Measurements from ENCODE around the gene C6orf120.

DNA sequence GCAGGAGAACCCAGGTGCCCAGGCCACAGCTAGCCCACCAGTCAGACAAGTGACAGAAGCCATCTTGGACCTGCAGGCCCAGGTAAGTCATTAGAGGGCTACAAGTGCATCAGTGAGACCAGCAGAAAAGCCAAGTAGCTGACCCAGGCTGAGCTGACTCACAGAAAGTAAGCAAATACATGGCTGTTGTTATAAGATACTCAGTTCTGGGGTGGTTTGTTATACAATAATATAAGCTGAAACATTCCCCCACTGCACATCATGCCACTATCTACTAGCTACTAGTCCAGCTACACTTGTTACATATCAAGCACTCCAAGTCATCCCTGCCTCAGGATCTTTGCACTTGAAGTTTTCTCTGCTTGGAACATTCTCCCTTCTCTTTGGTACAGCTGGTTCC is 39.4 kb downstream of the C6orf120 start:
- TF ChIP-seq, protein P1, sequence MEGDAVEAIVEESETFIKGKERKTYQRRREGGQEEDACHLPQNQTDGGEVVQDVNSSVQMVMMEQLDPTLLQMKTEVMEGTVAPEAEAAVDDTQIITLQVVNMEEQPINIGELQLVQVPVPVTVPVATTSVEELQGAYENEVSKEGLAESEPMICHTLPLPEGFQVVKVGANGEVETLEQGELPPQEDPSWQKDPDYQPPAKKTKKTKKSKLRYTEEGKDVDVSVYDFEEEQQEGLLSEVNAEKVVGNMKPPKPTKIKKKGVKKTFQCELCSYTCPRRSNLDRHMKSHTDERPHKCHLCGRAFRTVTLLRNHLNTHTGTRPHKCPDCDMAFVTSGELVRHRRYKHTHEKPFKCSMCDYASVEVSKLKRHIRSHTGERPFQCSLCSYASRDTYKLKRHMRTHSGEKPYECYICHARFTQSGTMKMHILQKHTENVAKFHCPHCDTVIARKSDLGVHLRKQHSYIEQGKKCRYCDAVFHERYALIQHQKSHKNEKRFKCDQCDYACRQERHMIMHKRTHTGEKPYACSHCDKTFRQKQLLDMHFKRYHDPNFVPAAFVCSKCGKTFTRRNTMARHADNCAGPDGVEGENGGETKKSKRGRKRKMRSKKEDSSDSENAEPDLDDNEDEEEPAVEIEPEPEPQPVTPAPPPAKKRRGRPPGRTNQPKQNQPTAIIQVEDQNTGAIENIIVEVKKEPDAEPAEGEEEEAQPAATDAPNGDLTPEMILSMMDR (conservative IDR thresholded peaks at IDR 0.05; ENCODE audit: low read depth, low read length), result no peak
- TF ChIP-seq EZH2 (IDR thresholded peaks at IDR 0.05; ENCODE audit: borderline replicate concordance, low read depth, low read length, poor library complexity, severe bottlenecking), result no peak
